ENCODE data around the gene CRTAC1.

The CRTAC1 gene

DNA sequence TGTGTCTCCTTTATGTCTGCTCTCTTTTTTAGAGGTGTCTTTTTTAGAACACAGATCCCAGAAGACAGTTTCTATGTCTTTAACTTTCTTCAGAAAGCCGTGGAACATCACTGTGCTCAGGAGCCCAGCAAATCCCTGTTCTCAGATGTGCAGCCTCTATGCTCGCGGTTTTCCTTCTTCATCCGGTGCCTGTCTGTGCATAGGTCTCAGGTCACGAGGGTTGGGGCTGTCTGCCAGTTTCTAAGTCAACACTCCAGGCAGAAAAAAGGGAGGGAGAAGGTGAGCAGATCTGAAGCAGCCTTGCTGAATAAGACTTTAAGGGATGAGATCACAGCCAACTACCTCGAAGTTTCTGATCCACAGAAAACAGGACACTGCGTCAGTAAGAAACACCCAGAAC is 68.5 kb downstream of the CRTAC1 start:
- no peak overlapping the region for H3K9ac ChIP-seq (ENCODE audit: low read length)

DNA sequence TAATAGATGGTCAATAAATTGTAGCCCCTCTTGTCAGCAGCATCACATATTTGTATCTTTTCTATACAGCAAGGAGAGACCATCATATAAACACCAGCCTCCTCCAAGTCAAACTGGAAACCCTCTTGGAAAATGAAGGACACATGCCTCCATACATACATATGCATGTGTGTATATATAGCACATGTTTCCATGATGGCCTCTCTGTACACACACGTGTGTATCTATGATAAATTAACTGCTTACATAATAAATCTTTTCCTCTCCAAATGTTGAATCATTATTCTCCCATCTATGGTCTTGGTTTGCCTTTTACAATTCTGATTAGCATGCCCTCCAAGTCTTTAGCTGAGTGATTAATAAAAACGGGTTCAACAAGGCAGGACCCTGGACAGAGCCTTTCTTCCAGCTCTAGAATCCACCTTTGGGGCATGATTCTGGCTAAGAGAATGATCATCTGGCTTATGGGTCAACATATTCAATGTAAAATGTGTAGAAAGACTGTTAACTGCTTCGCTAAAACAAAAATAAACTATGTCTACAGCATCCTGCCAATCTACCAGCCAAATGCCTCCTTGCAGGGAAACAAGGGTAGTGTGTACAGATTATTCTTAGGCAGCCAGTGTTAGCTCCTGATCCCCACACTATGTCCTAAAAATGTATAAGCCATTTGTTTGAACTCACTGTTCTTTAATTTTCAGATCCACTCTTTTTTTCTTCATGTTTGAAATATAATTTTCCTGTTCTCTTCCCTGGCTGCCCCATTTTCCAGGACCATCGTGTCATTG is 70.0 kb downstream of the CRTAC1 start:
- no peak overlapping the region for H2BK120ac ChIP-seq (ENCODE audit: low read depth, low read length)
- H3K9me3 ChIP-seq (ENCODE audit: control insufficient read depth, low read length) = no peaks in the 10 kb centered on the region
- no peak overlapping the region for H3K27ac ChIP-seq (ENCODE audit: low read length, poor library complexity, severe bottlenecking)
- WGBS = 20% methylated on average over 3 of the region's 4 CpGs
- peaks cover 17 to 86% of the 10 kb centered on the region in 2 experiments for H3K27me3 ChIP-seq (ENCODE audit: control insufficient read depth in 1 of 2, insufficient read depth in 1 of 2, low read length in 2 of 2)
- no peak overlapping the region for H3K14ac ChIP-seq (ENCODE audit: low read length in 2 of 2)
- no peak overlapping the region for H3K23ac ChIP-seq (ENCODE audit: low read length in 2 of 2)
- H3K4me2 ChIP-seq (ENCODE audit: low read length, poor library complexity, severe bottlenecking) = no peak overlapping the region
- no peaks in the 10 kb centered on the region for H3K4me1 ChIP-seq (ENCODE audit: control insufficient read depth, insufficient read depth, low read depth, low read length)
- no peak overlapping the region for H2BK15ac ChIP-seq (ENCODE audit: low read depth, poor library complexity, severe bottlenecking)
- no peak overlapping the region for H3K18ac ChIP-seq (ENCODE audit: low read depth in 1 of 2, low read length in 2 of 2)
- no peak overlapping the region for H2BK5ac ChIP-seq (ENCODE audit: low read depth, low read length, poor library complexity, severe bottlenecking)
- H3K36me3 ChIP-seq (ENCODE audit: control insufficient read depth in 1 of 2, insufficient read depth in 2 of 2, low read depth in 1 of 2, low read length in 2 of 2) = no peaks in the 10 kb centered on the region
- no peak overlapping the region for H4K8ac ChIP-seq (ENCODE audit: low read length)
- H2AK5ac ChIP-seq (ENCODE audit: low read length, severe bottlenecking) = no peak overlapping the region
- no peak for DNase-seq
- H3K4ac ChIP-seq (ENCODE audit: low read depth in 1 of 2, low read length in 2 of 2) = no peak overlapping the region
- no peak overlapping the region for H2AFZ ChIP-seq (ENCODE audit: low read depth, low read length)
- H3K9ac ChIP-seq (ENCODE audit: low read length) = no peak overlapping the region
- H4K91ac ChIP-seq (ENCODE audit: low read length) = no peak overlapping the region
- no peak overlapping the region for H3K4me3 ChIP-seq (ENCODE audit: insufficient read depth in 1 of 2, low read depth in 1 of 2, low read length in 2 of 2)
- H2BK12ac ChIP-seq (ENCODE audit: low read length in 2 of 2) = no peak overlapping the region
- H3K79me1 ChIP-seq (replicated peaks; ENCODE audit: low read length, poor library complexity, severe bottlenecking) = no peaks in the 10 kb centered on the region

More for the DNA sequence above, 68.5 kb downstream of the CRTAC1 start:
- H3K23ac ChIP-seq (ENCODE audit: low read length in 2 of 2) = no peak overlapping the region
- H2BK12ac ChIP-seq (ENCODE audit: low read length in 2 of 2) = no peak overlapping the region
- no peak overlapping the region for H2AFZ ChIP-seq (ENCODE audit: low read depth, low read length)
- H3K4me1 ChIP-seq (ENCODE audit: control insufficient read depth, insufficient read depth, low read depth, low read length) = no peaks in the 10 kb centered on the region
- no peaks in the 10 kb centered on the region for H3K9me3 ChIP-seq (ENCODE audit: control insufficient read depth, low read length)
- H3K36me3 ChIP-seq (ENCODE audit: control insufficient read depth in 1 of 2, insufficient read depth in 2 of 2, low read depth in 1 of 2, low read length in 2 of 2) = no peaks in the 10 kb centered on the region
- H3K79me1 ChIP-seq (replicated peaks; ENCODE audit: low read length, poor library complexity, severe bottlenecking) = no peaks in the 10 kb centered on the region
- H2AK5ac ChIP-seq (ENCODE audit: low read length, severe bottlenecking) = no peak overlapping the region
- 72% methylated on average over 7 of the region's 7 CpGs for WGBS
- H3K4me2 ChIP-seq (ENCODE audit: low read length, poor library complexity, severe bottlenecking) = no peak overlapping the region
- no peak overlapping the region for H3K18ac ChIP-seq (ENCODE audit: low read depth in 1 of 2, low read length in 2 of 2)
- H3K14ac ChIP-seq (ENCODE audit: low read length in 2 of 2) = no peak overlapping the region
- no peak for DNase-seq
- H3K4me3 ChIP-seq (ENCODE audit: insufficient read depth in 1 of 2, low read depth in 1 of 2, low read length in 2 of 2) = no peak overlapping the region
- no peak overlapping the region for H2BK5ac ChIP-seq (ENCODE audit: low read depth, low read length, poor library complexity, severe bottlenecking)
- no peak overlapping the region for H4K91ac ChIP-seq (ENCODE audit: low read length)
- H3K27ac ChIP-seq (ENCODE audit: low read length, poor library complexity, severe bottlenecking) = no peak overlapping the region
- no peak overlapping the region for H2BK15ac ChIP-seq (ENCODE audit: low read depth, poor library complexity, severe bottlenecking)
- H3K4ac ChIP-seq (ENCODE audit: low read depth in 1 of 2, low read length in 2 of 2) = no peak overlapping the region
- no peak overlapping the region for H4K8ac ChIP-seq (ENCODE audit: low read length)
- peaks cover 21 to 84% of the 10 kb centered on the region in 2 experiments for H3K27me3 ChIP-seq (ENCODE audit: control insufficient read depth in 1 of 2, insufficient read depth in 1 of 2, low read length in 2 of 2)
- H2BK120ac ChIP-seq (ENCODE audit: low read depth, low read length) = no peak overlapping the region

DNA sequence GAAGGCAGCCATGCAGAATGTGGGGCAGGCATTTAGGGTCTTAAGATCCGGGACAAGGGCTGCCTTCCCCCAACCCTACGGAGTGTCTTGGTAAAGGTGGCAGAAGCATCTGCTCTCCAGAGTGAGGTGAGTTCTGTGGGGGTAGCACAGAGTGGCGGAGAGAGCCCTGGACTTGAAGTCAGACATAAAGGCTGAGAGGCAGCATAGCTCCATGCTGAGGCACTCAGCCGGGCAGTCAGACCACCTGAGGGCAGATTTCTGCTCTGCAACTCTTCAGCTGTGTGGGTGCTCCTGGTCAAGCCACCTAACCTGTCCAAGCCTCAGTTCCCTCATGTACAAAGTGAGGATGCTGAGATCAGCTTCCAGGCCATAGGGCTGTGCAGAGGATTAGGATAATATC is 81.0 kb downstream of the CRTAC1 start:
- WGBS = 66% methylated on average over 4 of the region's 4 CpGs
- H3K18ac ChIP-seq (ENCODE audit: low read depth in 1 of 2, low read length in 2 of 2) = no peak overlapping the region
- H2BK12ac ChIP-seq (ENCODE audit: low read length in 2 of 2) = no peak overlapping the region
- no peak overlapping the region for H3K23ac ChIP-seq (ENCODE audit: low read length in 2 of 2)
- no peak overlapping the region for H3K4me2 ChIP-seq (ENCODE audit: low read length, poor library complexity, severe bottlenecking)
- no peak overlapping the region for H4K91ac ChIP-seq (ENCODE audit: low read length)
- no peak overlapping the region for H2AFZ ChIP-seq (ENCODE audit: low read depth, low read length)
- no peak overlapping the region for H3K4me3 ChIP-seq (ENCODE audit: insufficient read depth in 1 of 2, low read depth in 1 of 2, low read length in 2 of 2)
- DNase-seq = no peak
- no peak overlapping the region for H2BK15ac ChIP-seq (ENCODE audit: low read depth, poor library complexity, severe bottlenecking)
- no peaks in the 10 kb centered on the region for H3K36me3 ChIP-seq (ENCODE audit: control insufficient read depth in 1 of 2, insufficient read depth in 2 of 2, low read depth in 1 of 2, low read length in 2 of 2)
- peaks cover 14 to 60% of the 10 kb centered on the region in 2 experiments for H3K27me3 ChIP-seq (ENCODE audit: control insufficient read depth in 1 of 2, insufficient read depth in 1 of 2, low read length in 2 of 2)
- H3K79me1 ChIP-seq (replicated peaks; ENCODE audit: low read length, poor library complexity, severe bottlenecking) = no peaks in the 10 kb centered on the region
- H4K8ac ChIP-seq (ENCODE audit: low read length) = no peak overlapping the region
- no peak overlapping the region for H3K4ac ChIP-seq (ENCODE audit: low read depth in 1 of 2, low read length in 2 of 2)
- no peak overlapping the region for H2BK120ac ChIP-seq (ENCODE audit: low read depth, low read length)
- no peak overlapping the region for H3K9ac ChIP-seq (ENCODE audit: low read length)
- H2AK5ac ChIP-seq (ENCODE audit: low read length, severe bottlenecking) = no peak overlapping the region
- H3K4me1 ChIP-seq (ENCODE audit: control insufficient read depth, insufficient read depth, low read depth, low read length) = no peaks in the 10 kb centered on the region
- peaks cover 26% of the 10 kb centered on the region for H3K9me3 ChIP-seq (ENCODE audit: control insufficient read depth, low read length)
- no peak overlapping the region for H3K27ac ChIP-seq (ENCODE audit: low read length, poor library complexity, severe bottlenecking)
- peak overlapping the region in 1 of 2 experiments; percentile 38 for H3K14ac ChIP-seq (ENCODE audit: low read length in 2 of 2)
- no peak overlapping the region for H2BK5ac ChIP-seq (ENCODE audit: low read depth, low read length, poor library complexity, severe bottlenecking)

DNA sequence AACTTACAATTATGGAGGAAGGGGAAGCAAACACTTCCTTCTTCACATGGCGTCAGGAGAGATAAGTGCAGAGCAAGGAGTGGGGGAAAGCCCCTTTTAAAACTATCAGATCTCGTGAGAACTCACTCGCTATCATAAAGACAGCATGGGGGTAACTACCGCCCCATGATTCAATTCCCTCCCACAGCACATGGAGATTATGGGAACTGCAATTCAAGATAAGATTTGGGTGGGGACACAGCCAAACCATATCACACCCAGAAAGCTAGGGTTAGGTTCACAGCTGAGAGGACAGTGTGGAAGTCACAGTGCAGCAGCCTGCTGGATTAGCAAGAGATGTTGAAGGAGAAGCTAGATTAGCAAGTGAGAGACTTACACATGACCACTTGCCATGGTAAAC is 81.6 kb downstream of the CRTAC1 start:
- Histone ChIP-seq H3K4me3 (ENCODE audit: insufficient read depth in 1 of 2, low read depth in 1 of 2, low read length in 2 of 2) (no peak overlapping the region), H3K18ac (ENCODE audit: low read depth in 1 of 2, low read length in 2 of 2) (no peak overlapping the region), H2BK12ac (ENCODE audit: low read length in 2 of 2) (no peak overlapping the region), H2AFZ (ENCODE audit: low read depth, low read length) (no peak overlapping the region), H2BK5ac (ENCODE audit: low read depth, low read length, poor library complexity, severe bottlenecking) (no peak overlapping the region), H3K27me3 (ENCODE audit: control insufficient read depth in 1 of 2, insufficient read depth in 1 of 2, low read length in 2 of 2) (peaks cover 14 to 54% of the 10 kb centered on the region in 2 experiments), H4K8ac (ENCODE audit: low read length) (no peak overlapping the region), H3K4ac (ENCODE audit: low read depth in 1 of 2, low read length in 2 of 2) (no peak overlapping the region), H2BK120ac (ENCODE audit: low read depth, low read length) (no peak overlapping the region), H3K14ac (ENCODE audit: low read length in 2 of 2) (no peak overlapping the region), H2BK15ac (ENCODE audit: low read depth, poor library complexity, severe bottlenecking) (no peak overlapping the region), H3K79me1 (replicated peaks; ENCODE audit: low read length, poor library complexity, severe bottlenecking) (no peaks in the 10 kb centered on the region), H3K23ac (ENCODE audit: low read length in 2 of 2) (no peak overlapping the region), H3K4me1 (ENCODE audit: control insufficient read depth, insufficient read depth, low read depth, low read length) (no peaks in the 10 kb centered on the region), H3K9me3 (ENCODE audit: control insufficient read depth, low read length) (peaks cover 28% of the 10 kb centered on the region), H3K4me2 (ENCODE audit: low read length, poor library complexity, severe bottlenecking) (no peak overlapping the region), H3K27ac (ENCODE audit: low read length, poor library complexity, severe bottlenecking) (no peak overlapping the region), H4K91ac (ENCODE audit: low read length) (no peak overlapping the region), H3K9ac (ENCODE audit: low read length) (no peak overlapping the region), H2AK5ac (ENCODE audit: low read length, severe bottlenecking) (no peak overlapping the region), H3K36me3 (ENCODE audit: control insufficient read depth in 1 of 2, insufficient read depth in 2 of 2, low read depth in 1 of 2, low read length in 2 of 2) (no peaks in the 10 kb centered on the region)
- WGBS = 45% methylated on average over 1 of the region's 4 CpGs
- DNase-seq = no peak

Measured in mesenchymal stem cell (in vitro differentiated cells and primary cell).